Placental epithelial cell (primary cell): Measurements from ENCODE around the gene RNU1-4. TPM values are rescaled to one million over a fixed set of nuclear protein-coding genes. Genes with fewer than 3 reads are reported as not detected.

Experiments used
- small RNA-seq: library from RNA; depleted of rRNA; stranded (forward); fragments of <200 nt; gene quantifications from one replicate; pipeline ENCODE3, GENCODE V24; 2012
- total RNA-seq: library from RNA; depleted of rRNA; stranded (reverse); fragments of >200 nt; gene quantifications from 2 replicates; pipeline ENCODE4 v1.2.3, GENCODE V29; 2012

Gene RNU1-4
- total RNA-seq: under 0.01 TPM in 2 replicates

GRCh38 chr1:16740047-16740964 lies at the start of gene RNU1-4:
Gene RNU1-4, plus strand, starts transcription at chr1:16740516.

Small RNA genes lying within 50 kb of the gene (small RNA-seq; reads per million reads assigned to genes)
- not detected for gene RNU1-4

Other genes starting within 250 kb of the RNU1-4 start
- gene RNU1-1, start 226.2 kb upstream of the RNU1-4 start, total RNA-seq: under 0.01 TPM in 2 replicates
- gene NBPF1, start 127.0 kb upstream of the RNU1-4 start, total RNA-seq: 32.2 and 41.8 TPM in 2 replicates
- gene RNU1-3, start 73.6 kb upstream of the RNU1-4 start, total RNA-seq: under 0.01 TPM in 2 replicates
- gene RNU1-2, start 155.5 kb downstream of the RNU1-4 start, total RNA-seq: under 0.01 TPM in 2 replicates
- gene CROCC, start 181.4 kb downstream of the RNU1-4 start, total RNA-seq: 9.4 and 22.0 TPM in 2 replicates
- 132 and 185 TPM in 2 replicates for gene MFAP2, start 240.1 kb downstream of the RNU1-4 start, total RNA-seq